GM12878 (cell line): Measurements from ENCODE around the gene PATJ. TPM values are rescaled to one million over a fixed set of nuclear protein-coding genes. Genes with fewer than 3 reads are reported as not detected.

Experiments used
- ATF7 ChIP-seq: fragments of 450-650 bp; IDR thresholded peaks from 2 replicates; pipeline ENCODE4 v1.6.1; 2016; ENCODE audit warnings: low read depth, mild to moderate bottlenecking
- BCL3 ChIP-seq: IDR thresholded peaks from 2 replicates; pipeline ENCODE4 v1.6.1; 2011; ENCODE audit warnings: borderline replicate concordance, low read depth, mild to moderate bottlenecking, moderate library complexity, low read length; ENCODE audit not compliant: insufficient read depth, poor library complexity, severe bottlenecking
- CHD2 ChIP-seq: IDR thresholded peaks from 2 replicates; pipeline ENCODE4 v1.6.1; 2011; ENCODE audit warnings: low read depth, low read length, improper control_type of control experiment, borderline replicate concordance
- E2F4 ChIP-seq: IDR thresholded peaks from 2 replicates; pipeline ENCODE4 v1.6.1; 2012; ENCODE audit warnings: low read depth, low read length, improper control_type of control experiment
- EZH2 ChIP-seq: IDR thresholded peaks from 2 replicates; pipeline ENCODE4 v1.6.1; 2012; ENCODE audit warnings: low read depth, mild to moderate bottlenecking, control low read depth, inconsistent platforms, low read length, borderline replicate concordance; ENCODE audit not compliant: control insufficient read depth
- HCFC1 ChIP-seq: fragments of 150-350 bp; IDR thresholded peaks from 2 replicates; pipeline ENCODE4 v1.6.1; 2014; ENCODE audit warnings: low read length
- IKZF1 ChIP-seq: fragments of 450-650 bp; conservative IDR thresholded peaks from 2 replicates; pipeline ENCODE4 v1.6.1; 2017; ENCODE audit warnings: antibody characterized with exemption, mild to moderate bottlenecking
- NFYB ChIP-seq: IDR thresholded peaks from 2 replicates; pipeline ENCODE4 v1.6.1; 2011; ENCODE audit warnings: low read depth, mild to moderate bottlenecking, low read length, improper control_type of control experiment, moderate library complexity; ENCODE audit not compliant: insufficient read depth
- PBX3 ChIP-seq: IDR thresholded peaks from 2 replicates; pipeline ENCODE4 v1.6.1; 2011; ENCODE audit warnings: mild to moderate bottlenecking, low read depth, low read length, moderate library complexity; ENCODE audit not compliant: insufficient replicate concordance
- POLR2AphosphoS2 ChIP-seq: IDR thresholded peaks from 2 replicates; pipeline ENCODE4 v1.6.1; 2011; ENCODE audit warnings: low read depth, mild to moderate bottlenecking, low read length, improper control_type of control experiment, moderate library complexity
- SMAD5 ChIP-seq: IDR thresholded peaks from 2 replicates; pipeline ENCODE4 v1.6.1; 2016; ENCODE audit warnings: antibody characterized with exemption, low read depth
- TBL1XR1 ChIP-seq: IDR thresholded peaks from 2 replicates; pipeline ENCODE4 v1.6.1; 2012; ENCODE audit warnings: low read depth, low read length, improper control_type of control experiment
- TCF12 ChIP-seq: IDR thresholded peaks from 2 replicates; pipeline ENCODE4 v1.6.1; 2011; ENCODE audit warnings: low read depth, mild to moderate bottlenecking, low read length
- TCF7 ChIP-seq: IDR thresholded peaks from 2 replicates; pipeline ENCODE4 v1.6.1; 2014; ENCODE audit warnings: antibody characterized with exemption, borderline replicate concordance
- USF1 ChIP-seq: IDR thresholded peaks from 2 replicates; pipeline ENCODE4 v1.6.1; 2011; ENCODE audit warnings: borderline replicate concordance, low read depth, mild to moderate bottlenecking, moderate library complexity, mixed read lengths, low read length; ENCODE audit not compliant: insufficient read depth; ENCODE audit errors: extremely low read length
- ZBTB4 ChIP-seq: fragments of 450-650 bp; formaldehyde crosslinking; IDR thresholded peaks from 2 replicates; pipeline ENCODE4 v1.4.0; 2022; ENCODE audit warnings: mild to moderate bottlenecking, moderate library complexity
- polyA plus RNA-seq, 11 experiments: library from polyadenylated mRNA; depleted of rRNA in 4 of 11; unstranded in 6 of 11; stranded (reverse) in 5 of 11; fragments of >200 nt; fragmentation: Nextera tagmentation in 4 of 11; fragmentation: Illumina TruSeq in 1 of 11; extraction: Ambion mirVana in 4 of 11; extraction: Trizol in 1 of 11; gene quantifications; 1 replicate in 1 of 11; 2 replicates in 10 of 11; pipeline versions ENCODE4 v1.2.1 to v1.2.3, GENCODE V29; 2011 to 2016; ENCODE audit warnings: inconsistent platforms in 2 of 11, missing spikeins in 2 of 11, low read depth in 1 of 11
- total RNA-seq, 4 experiments: library from RNA; depleted of rRNA in 3 of 4; stranded (reverse); fragments of >200 nt in 3 of 4; fragmentation: Illumina TruSeq in 1 of 4; extraction: Trizol in 1 of 4; gene quantifications; 2 replicates each; pipeline versions ENCODE4 v1.2.1 to v1.2.3, GENCODE V29; 2013 to 2021

PATJ gene
- total and polyA plus RNA-seq, 10 of the 15 experiments (the other 5 are each of a cell fraction or from before 2014, with no cell fraction given) = 2.8 to 13.9 (median 6.9) TPM

GRCh38 chr1:61724813-61725694, 17.2 kb upstream of the PATJ start, which contains the start of gene TM2D1 (continued):
- TF ChIP-seq USF1 (no peak), PBX3 (no peak), TCF7 (no peak), BCL3 (no peak), TCF12 (peak; percentile 67; the same call in 1 of the 2 replicates), IKZF1 (peak; percentile 75), EZH2 (no peak), SMAD5 (peak; percentile 87), HCFC1 (peak; percentile 68), NFYB (0 out of 2 replicates have a peak, but pooled peaks have one; percentile 22), POLR2AphosphoS2 (peak; percentile 78), ATF7 (peak; percentile 63; the same call in 1 of the 2 replicates), CHD2 (no peak), E2F4 (0 out of 2 replicates have a peak, but pooled peaks have one; percentile 37), ZBTB4 (CRISPR knock-in tag) (no peak), TBL1XR1 (peak; percentile 27; the same call in 1 of the 2 replicates)
